Amniotic stem cell (primary cell): Measurements from ENCODE around the gene TH.
"Not testable (repeated sequence)": the region's sequence is repeated elsewhere in the genome, so short reads cannot be mapped to it uniquely, and the experiment has no call there.

Experiments used
- DNase-seq: peaks from one replicate; lab custom pipeline; 2025; lab: John Stamatoyannopoulos, UW

Gene TH

DNA sequence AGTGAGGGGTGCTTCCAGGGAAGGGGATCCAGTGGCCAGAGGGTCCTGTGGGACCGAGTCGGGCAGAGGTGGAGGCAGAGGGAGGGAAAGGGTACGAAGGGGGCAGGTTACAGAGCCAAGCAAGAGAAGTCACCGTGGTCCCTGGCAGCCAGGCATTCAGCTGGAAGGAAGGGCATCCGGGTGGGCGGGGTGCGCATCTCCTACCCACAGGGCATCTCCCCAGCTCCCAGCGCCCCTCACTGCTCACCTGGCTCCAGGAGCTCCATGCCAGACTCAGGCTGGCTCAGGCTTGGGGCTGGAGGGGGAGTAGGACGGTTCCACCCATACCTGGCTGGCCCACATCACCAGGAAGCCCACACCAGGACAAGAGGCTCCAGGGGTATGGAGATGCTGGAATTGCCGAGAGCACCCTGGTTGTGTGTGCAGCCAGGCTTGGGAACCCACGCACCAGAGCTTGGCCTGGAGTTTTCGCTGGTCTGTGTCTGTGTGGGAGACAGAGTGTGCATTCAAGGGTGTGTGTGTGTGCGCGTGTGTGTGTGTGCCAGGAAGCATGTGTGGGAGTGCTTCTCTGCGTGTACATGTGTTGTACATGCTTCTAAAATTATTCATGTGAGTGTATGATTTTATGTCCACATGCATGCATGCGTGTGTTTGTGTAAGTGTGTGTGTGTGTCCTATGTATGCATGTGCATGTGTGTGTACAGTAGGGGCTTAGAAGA is 6.6 kb upstream of the TH start:
- DNase-seq, result not testable (repeated sequence)

DNA sequence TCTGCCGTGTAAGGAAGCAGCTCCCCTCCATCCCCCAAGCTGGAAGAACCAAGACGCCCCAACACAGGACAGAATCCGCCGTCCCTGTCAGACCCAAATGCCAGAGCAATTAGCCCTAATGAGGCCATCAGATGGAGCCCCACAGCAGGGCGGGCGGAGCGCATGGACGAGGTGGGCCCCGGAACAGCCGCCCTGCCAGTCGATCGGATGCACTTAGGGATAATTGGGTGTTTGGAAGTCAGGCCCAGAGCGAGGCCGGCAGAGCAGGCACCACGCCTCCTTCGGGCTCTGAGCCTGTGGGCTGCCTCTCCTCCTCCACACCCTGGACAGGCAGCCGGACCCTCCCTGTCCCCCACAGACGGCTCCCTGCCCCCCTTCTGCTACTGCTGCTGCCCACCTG is 5.5 kb upstream of the TH start:
- no peak for DNase-seq

DNA sequence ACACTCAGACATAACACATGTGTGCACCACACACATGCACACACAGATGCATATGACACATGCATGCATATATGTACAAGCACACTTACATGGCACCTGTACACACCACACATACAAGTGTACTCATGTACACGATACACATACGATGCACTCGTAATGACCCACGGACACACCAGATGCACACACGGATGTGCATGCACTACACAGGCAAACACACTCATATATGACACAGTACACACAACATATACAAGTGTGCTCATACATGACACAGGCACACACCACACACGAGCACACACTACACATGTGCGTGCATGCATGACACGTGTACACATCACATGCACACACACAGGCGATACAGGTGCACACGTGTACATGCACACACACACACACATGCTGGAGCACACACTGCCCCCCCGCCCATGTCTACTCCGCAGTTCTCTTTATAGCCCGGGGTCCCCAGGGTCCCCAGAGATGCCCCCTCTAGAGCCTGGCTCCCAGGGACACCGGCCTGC is 4.8 kb upstream of the TH start:
- DNase-seq, result no peak

DNA sequence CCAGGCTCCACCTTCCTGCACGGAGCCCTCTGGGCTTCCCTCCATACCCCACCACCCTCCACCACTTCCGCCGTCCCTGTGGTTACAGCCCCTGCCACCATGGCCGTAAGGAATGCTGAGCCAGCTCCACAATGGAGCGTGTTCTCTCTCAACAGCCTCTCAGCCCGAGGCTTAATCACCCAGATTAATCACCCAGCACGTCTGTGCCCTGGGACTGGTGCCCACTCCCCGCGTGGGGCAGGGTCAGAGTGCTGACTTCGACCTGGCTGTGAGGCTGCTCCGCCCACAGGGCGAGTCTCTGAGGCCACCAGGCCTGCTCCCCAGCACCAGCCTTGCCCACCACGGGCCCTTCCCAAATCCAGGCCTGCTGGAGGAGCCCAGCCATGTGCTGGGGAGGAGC is 4.0 kb upstream of the TH start:
- no peak for DNase-seq

DNA sequence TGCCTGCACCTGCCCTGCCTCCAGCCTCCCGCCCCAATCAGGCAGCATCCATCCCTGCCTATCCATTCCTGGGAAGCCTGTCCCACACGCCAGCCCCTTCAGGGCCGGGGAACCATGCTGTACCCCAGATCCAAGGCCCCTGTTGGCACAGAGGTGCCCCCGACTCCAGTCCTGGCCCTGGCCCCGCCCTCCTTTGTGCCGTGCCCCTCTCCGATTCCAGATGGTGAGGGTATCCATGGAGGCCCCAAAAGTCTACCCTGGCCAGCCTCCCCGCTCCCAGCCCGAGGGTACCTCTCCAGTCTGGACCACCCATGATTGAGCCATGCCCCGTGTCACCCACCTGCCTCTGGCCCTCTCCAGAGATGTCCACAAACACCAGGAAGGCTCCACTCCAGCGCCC is 2.7 kb upstream of the TH start:
- no peak for DNase-seq

DNA sequence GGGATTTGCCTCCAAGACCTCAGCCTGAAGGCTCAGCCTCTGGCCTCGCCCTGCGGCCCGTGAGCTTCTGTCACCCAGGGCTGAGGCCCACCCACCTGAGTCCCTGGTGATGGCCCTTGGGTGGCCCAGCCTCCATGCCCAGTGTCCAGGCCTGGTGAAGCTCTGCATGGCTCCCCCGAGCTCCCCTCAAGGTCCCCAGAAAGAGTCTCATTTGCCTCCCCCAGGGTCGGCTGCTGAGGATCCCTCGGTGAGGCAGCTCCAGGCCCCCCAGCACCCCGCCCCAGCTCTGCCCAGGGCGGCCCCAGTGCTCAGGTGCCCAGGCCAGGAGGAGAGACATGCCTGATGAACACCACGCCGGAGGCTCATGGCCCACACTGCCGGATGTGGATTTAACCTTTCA is 2.1 kb upstream of the TH start:
- no peak for DNase-seq

DNA sequence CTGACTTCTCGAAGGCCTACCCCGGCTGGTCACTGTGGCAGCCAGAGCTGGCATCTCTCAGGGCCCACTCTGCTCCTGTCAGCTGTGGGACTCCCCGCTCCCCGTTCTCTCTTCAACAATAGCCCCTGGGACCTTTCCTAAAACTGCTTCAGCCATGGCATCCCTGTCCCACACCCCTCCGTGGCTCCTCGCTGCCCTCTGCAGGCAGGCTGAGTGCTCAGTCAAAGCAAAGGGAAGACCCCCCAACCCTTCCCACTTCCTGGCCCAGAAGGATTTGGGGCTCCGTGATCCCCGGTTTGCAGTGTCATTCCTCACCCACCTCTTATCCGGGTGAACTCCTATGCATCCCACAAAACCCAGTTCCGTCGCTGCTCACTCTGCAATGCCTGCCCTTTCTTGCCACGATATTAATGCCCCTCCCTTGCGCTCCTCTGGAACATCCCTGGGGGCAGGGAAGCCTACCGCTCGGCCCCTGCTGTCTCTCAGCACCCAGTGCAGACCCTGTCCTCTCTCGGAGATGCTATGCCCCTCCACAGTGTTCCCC is 1.6 kb upstream of the TH start:
- DNase-seq, result no peak

DNA sequence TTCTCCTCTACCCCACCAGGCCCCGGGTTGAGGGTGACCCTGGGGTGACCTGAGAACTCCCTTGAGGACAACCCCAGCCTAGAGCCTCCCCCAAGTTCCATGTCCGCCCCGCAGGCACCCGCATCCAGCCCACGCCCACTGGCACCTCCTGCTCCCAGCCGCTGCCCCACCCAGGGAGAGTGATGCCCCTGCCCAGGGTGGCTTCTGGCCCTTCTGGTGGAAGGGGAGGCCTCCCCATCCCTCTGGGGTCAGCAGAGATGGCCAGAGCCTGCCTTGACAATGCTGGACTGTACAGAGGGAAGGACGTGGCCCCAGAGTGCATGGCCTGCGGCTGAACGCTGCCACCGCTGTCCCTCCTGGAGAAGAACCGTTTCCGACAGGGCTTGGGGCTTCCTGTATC is 1.1 kb upstream of the TH start:
- no peak for DNase-seq

DNA sequence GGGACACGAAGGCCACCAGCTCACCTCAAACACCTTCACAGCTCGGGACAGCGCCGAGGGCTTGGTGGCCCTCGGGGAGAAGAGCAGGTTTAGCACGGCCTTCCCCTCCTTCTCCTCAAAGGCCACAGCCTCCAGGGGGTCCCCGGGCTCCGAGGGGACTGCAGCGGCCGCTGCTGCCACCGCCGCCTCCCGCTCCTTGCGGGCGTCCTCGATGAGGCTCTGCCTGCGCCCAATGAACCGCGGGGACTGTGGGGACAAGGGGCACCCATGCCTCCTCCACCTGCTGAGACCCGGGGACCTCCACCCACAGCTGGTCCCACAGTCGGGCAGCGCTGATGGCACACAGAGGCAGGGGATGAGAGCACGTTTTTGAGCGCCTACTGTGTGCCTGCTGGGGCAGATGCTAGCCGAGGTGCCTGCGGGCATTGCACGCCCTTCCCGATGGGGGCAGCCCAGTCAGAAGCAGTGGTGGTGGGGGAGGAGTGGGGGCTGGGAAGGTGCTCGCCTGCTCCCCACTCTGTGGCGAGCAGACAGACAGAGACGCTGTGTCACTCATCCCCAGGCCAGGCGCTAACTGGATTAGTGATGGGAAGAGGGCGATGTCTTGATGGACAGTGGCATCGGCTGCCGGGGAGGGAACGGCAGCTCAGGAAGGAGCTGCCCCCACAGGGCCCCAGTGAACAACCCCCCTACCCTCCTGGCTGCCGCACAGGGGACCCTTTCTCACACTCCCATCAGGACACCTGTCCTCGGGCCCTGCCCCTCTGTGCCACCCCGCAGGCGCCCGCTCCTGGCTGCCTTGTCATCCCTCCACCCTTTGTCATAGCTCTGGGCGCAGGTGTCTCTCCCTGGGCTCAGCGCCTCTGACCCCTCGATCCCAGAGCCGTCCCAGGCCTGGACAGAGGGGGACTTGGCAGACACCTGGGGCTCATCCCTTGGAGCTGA is 1.7 kb downstream of the TH start:
- no peak for DNase-seq

DNA sequence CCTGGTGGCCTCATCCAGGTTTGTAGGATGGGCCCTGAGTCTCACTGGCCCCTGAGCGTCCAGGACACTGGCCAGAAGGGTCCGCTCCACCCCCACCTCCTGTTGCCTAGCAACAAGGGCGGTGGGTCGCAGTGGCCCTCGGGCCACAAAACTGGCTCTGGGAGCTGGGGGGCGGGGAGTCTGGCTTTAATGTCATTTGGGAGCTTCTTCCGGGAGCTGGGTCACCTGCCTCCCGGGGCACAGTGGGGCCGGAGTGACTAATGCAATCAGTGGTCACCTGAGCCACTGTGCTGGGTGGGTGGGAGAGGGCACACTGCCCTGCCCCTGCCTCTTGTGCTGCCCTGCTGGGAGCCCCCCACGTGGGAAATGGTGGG is 2.6 kb downstream of the TH start:
- no peak for DNase-seq

DNA sequence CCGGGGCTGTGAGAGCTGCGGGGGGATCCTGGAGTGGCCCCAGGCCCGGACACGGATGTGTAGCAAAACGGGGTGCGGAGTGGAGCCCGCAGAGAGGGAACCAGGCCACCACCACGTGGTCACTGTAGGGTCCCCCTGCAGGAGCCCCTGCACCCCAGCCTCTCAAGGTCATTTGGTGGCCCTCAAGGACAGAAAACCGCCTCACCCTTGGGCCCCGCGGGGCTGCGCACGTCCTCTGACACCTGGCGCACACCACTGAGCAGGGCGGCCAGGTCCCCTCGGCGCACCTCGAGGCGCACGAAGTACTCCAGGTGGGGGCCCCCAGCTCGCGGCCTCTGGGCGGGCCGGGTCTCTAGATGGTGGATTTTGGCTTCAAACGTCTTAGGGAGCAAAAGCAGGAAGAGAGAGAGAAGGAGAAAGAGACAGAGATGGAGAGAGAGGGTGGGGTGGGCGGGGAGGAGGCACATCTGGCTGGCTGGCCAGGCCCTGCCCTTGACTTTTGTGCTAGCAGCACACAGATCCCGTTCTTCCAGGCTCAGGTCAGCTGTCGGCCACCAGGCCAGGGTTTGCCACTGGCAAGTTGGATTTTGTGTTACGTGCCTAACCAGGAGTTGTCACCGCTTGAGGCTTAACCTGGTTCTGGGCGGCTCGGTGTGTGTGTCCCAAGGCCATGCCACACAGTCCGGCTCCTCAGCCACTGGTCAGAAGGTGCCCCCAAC is 3.2 kb downstream of the TH start:
- no peak for DNase-seq

DNA sequence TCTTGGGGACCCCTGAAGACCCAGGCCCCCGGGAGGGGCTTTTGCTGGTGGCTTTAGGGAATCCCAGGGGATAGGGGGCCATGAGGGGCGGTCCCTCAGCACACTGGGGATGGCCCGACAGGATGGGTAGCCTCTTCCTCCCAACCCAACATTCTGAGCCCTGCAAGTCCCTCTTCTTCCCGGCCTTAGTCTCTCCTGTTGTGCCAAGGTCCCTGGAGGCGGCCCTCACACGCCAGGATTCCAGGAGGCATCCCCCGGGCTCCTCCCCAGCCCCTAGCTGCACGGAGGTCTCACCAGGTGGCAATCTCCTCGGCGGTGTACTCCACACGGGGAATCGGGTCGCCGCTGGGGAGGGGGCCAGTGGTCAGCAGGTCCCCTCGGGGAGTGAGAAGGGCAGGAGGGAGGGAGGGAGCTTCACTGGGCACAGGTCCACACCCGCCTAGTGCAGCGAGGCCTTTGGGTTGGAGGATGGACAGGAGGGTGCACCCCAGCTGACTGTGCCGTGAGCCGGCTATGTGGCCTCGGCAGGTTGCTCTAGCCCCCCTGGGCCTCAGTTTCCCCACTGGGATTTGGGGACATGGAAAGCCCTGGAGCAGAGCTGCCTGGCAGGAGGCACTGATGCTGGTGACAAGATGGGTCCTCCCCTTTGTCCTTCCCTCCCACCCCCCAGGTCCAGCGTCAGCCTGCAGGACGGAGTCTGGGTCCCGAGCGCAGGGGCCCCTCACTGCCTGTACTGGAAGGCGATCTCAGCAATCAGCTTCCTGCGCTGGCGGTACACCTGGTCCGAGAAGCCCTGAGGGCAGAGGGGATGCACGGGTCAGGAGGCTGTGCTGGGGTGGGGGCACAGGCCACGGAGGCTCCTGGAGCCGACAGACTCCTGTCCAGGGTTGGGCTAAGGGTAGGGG is 4.2 kb downstream of the TH start:
- no peak for DNase-seq

DNA sequence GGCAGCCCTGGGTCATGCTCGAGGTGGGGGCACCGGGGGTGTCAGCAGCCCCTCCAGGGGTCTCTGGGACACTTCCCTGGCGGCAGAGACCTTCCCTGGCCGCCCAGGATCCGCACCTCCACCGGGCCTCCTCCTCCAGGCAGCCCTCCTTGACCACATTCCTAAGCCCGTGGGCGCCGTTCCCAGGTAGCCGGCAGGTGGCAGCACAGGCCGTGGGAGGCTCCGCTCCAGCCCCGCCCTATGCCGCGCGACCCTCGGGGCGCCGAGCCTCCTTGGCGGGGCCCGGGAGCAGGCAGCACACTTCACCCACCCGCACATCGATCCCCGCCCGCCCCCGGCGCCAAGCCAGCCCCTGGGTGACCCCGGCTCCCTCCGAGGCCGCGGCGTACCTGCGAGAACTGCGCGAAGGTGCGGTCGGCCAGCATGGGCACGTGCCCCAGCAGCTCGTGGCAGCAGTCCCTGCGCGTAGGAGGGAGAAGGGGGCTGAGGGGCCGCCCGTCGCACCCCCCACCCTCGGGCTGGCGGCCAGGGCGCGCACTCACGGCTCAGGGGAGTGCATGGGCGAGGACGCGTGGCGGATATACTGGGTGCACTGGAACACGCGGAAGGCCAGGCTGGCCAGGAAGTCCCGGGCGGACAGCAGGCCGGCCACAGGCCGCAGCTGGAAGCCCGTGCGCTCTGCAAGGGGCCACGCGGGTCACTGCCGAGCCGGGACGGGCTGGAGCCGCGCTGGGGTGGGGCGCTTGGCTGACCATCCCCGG is 5.3 kb downstream of the TH start:
- no peak for DNase-seq

DNA sequence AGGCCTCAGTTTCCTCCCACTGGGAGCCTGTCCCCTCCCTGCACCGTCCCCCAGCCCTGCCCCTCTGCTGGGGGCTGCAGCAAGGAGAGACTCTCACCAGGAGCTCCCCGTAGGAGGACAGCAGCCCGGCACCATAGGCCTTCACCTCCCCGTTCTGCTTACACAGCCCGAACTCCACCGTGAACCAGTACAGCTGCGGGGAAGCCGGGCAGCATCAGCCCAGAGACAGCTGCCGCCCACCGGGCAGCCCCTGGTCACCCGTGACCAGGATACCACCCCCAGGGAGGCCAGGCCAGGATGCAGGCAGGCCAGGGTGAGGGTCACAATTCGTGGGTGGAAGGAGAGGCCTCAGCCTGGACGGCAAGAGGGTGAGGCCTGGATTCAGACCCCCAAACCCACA is 6.0 kb downstream of the TH start:
- DNase-seq, result no peak

DNA sequence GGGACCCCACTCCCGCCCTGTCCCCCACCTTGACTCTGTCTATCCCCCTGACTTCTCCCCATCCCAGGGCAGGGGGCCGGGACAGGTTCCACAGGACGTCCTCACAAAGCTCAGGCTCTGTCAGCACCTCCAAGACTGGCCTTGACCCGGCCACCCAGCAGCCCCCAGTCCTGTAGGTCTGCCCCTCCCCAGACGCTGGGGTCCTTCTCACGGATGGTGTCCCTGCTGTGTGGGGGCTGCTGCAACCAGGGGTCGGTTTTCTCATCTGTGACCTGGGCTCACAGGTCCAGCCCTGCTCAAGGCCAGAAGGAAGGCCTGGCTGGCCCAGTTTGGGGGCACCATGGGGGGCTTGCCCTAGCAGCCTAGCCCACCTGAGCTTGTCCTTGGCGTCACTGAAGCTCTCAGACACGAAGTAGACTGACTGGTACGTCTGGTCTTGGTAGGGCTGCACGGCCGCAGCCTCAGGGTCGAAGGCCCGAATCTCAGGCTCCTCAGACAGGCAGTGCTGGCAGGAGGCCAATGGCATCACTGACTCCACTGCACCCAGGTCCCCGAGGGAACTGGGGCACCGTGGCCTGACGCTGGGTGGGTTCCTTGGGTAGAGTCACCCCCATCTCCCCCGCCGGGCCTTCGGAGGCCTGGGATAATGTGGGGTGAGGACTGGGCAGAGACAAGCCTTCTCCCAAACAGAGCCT is 6.6 kb downstream of the TH start:
- no peak for DNase-seq

DNA sequence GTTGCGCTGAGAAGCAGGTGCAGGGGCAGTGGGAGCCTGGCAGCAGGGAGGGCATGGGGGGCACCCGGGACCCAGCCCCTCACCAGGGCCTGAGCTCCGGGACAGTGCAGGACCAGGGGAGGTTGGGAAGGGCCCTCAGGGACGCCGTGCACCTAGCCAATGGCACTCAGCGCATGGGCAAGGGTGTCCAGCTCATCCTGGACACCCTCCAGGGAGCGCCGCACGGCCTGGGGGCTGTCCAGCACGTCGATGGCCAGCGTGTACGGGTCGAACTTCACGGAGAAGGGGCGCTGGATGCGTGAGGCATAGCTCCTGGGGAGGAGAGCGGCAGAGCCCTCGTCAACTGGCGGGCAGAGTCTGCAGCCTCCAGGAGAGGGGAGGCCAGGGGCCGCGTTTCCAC is 7.5 kb downstream of the TH start:
- no peak for DNase-seq

DNA sequence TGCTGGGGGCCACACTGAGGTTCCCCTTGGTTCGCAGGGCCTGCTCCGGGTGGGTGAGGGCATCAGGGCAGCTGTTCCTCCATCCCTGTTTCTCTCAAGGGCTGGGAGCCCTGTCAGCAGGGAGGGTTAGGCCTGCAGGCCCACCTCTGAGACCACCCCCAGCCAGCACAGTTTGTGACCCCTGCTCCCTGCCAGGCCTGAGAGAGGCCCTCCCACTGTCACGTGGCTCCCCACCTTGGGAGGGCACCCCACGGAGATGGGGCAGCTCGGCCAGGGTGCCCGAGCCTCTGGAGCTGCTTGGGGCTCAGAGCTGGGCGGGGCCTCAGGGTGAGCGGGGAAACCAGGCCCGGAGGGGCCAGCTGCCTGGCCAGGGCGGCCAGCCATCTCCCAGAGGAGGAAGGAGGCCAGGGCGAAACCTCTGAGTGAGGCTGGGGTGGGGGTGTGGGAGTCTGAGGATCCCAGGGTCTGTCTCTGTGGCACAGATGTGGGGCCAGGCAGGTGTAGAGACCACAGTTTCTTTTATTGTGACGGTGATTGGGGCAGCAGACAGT is 8.1 kb downstream of the TH start:
- no peak for DNase-seq

DNA sequence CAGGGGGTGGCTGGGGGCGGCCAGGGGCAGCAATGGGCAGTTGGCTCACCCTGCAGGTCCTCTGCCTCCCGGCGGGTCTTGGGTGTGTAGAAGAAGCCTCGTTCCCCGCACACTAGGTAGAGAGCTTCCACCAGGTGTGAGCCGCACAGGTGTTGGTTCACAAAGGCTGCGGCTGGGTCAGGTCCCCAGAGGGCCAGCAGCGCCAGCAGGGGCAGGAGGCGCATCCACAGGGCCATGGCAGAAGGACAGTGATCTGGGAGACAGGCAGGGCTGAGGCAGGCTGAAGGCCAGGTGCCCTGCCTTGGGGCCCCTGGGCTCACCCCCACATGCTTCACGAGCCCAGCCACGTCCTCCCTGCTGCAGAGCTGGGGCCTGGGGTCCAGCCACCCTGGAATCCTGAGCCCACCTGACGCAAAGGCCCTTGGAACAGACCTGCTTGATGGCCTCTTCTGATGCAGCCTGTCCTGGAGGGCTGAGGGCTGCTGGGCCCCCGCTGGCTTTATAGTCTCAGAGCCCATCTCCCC is 10.8 kb downstream of the TH start, which contains the start of gene INS:
Gene INS (minus strand): TSS at position 474 of the 524 bp plus-strand sequence. CDS start 238 bp downstream, at position 236.
- no peak for DNase-seq
